GM12872 (cell line): ENCODE results near the gene SPATS2L.
A peak's percentile ranks its signal among the peaks of the same experiment; 100 is the strongest.

Source experiments
- CTCF ChIP-seq: IDR thresholded peaks from 3 replicates; pipeline ENCODE4 v1.5.1; 2011; ENCODE audit warnings: low read depth, mild to moderate bottlenecking, low read length, moderate library complexity; ENCODE audit not compliant: insufficient read depth

The SPATS2L gene

GRCh38 chr2:200472853-200473464, 166.5 kb downstream of the SPATS2L start:
- TF ChIP-seq CTCF: no peak

- no peak for TF ChIP-seq CTCF
Measured at GRCh38 chr2:200475795-200476194, 169.3 kb downstream of the SPATS2L start.

GRCh38 chr2:200476836-200477235, 170.3 kb downstream of the SPATS2L start:
- TF ChIP-seq CTCF: no peak

- TF ChIP-seq CTCF: no peak
Measured at GRCh38 chr2:200477667-200478131, 171.2 kb downstream of the SPATS2L start.

GRCh38 chr2:200479692-200480265, 173.3 kb downstream of the SPATS2L start:
- TF ChIP-seq CTCF: no peak

- TF ChIP-seq CTCF: no peak
Measured at GRCh38 chr2:200482194-200482593, 175.7 kb downstream of the SPATS2L start.

GRCh38 chr2:200483729-200484198, 177.3 kb downstream of the SPATS2L start:
- peak; percentile 82 for TF ChIP-seq CTCF
